ENCODE results near the gene NPC1. TPM values are rescaled to one million over a fixed set of nuclear protein-coding genes. Genes with fewer than 3 reads are reported as not detected.
A peak's percentile ranks its signal among the peaks of the same experiment; 100 is the strongest.
"Not testable (repeated sequence)": the region's sequence is repeated elsewhere in the genome, so short reads cannot be mapped to it uniquely, and the experiment has no call there.

The NPC1 gene
- total RNA-seq, 4 donors from 2014 or later = 62.8 to 96.4 (median 77.3) TPM

GRCh38 chr18:23512641-23513040, 73.7 kb downstream of the NPC1 start:
- Histone ChIP-seq H3K9me3 (no peaks in the 10 kb centered on the region), H3K4me1 (peaks cover 0 to 15% (median 0%) of the 10 kb centered on the region in 4 donors), H3K27me3 (no peaks in the 10 kb centered on the region), H3K27ac (peak overlapping the region in 1 of 4 donors; percentile 2), H3K4me3 (no peak overlapping the region), H3K36me3 (peaks cover 0 to 79% (median 19%) of the 10 kb centered on the region in 3 donors)
- 81 to 88% methylated on average over 1 of the region's 1 CpG for WGBS, 2 donors
- no peak for DNase-seq (ENCODE audit: low spot score in 2 of 2)
- TF ChIP-seq POLR2A (IDR thresholded peaks at IDR 0.05) (no peak), EP300 (IDR thresholded peaks at IDR 0.05) (no peak), CTCF (IDR thresholded peaks at IDR 0.05) (no peak)

- Histone ChIP-seq H3K36me3 (peaks cover 0 to 75% (median 18%) of the 10 kb centered on the region in 3 donors), H3K4me1 (peaks cover 0 to 15% (median 0%) of the 10 kb centered on the region in 4 donors), H3K27ac (peak overlapping the region in 1 of 4 donors; percentile 2)
- DNase-seq (ENCODE audit: low spot score in 2 of 2); H3K4me3 ChIP-seq; H3K9me3 ChIP-seq; H3K27me3 ChIP-seq: not testable (repeated sequence)
- 80 to 82% methylated on average over 7 of the region's 7 CpGs for WGBS, 2 donors
These were observed 74.1 kb downstream of the NPC1 start for GRCh38 chr18:23512216-23512615.

- not testable (repeated sequence) for DNase-seq (ENCODE audit: low spot score in 2 of 2); H3K4me3 ChIP-seq; H3K27me3 ChIP-seq; H3K27ac ChIP-seq; H3K9me3 ChIP-seq
- Histone ChIP-seq H3K4me1 (peaks cover 0 to 15% (median 0%) of the 10 kb centered on the region in 4 donors), H3K36me3 (peaks cover 0 to 64% (median 18%) of the 10 kb centered on the region in 3 donors)
- 98% methylated on average over 2 of the region's 2 CpGs for WGBS, 2 donors
These were observed 75.4 kb downstream of the NPC1 start for GRCh38 chr18:23510923-23511322.

- H3K36me3 ChIP-seq = peaks cover 0 to 35% (median 18%) of the 10 kb centered on the region in 3 donors
These were observed 79.9 kb downstream of the NPC1 start for GRCh38 chr18:23506393-23506792.

GRCh38 chr18:23504720-23505119, 81.6 kb downstream of the NPC1 start:
- no peak for DNase-seq (ENCODE audit: low spot score in 2 of 2)
- peak overlapping the region; percentile 57 to 95 (median 82) for H3K4me3 ChIP-seq
- peaks cover 0 to 18% (median 11%) of the 10 kb centered on the region in 3 donors for H3K36me3 ChIP-seq
- no peak for TF ChIP-seq EP300 (IDR thresholded peaks at IDR 0.05)
- no peak for TF ChIP-seq CTCF (IDR thresholded peaks at IDR 0.05)
- no peak for TF ChIP-seq POLR2A (IDR thresholded peaks at IDR 0.05)
- peaks cover 0 to 35% (median 21%) of the 10 kb centered on the region in 4 donors for H3K4me1 ChIP-seq
- no peaks in the 10 kb centered on the region for H3K27me3 ChIP-seq
- H3K27ac ChIP-seq = peak overlapping the region in 3 of 4 donors; percentile 7 to 97 (median 8)
- H3K9me3 ChIP-seq = no peaks in the 10 kb centered on the region
- WGBS, 2 donors = 90 to 91% methylated on average over 3 of the region's 3 CpGs

More at GRCh38 chr18:23506393-23506792, 79.9 kb downstream of the NPC1 start:
- H3K27me3 ChIP-seq = no peaks in the 10 kb centered on the region
- DNase-seq (ENCODE audit: low spot score in 2 of 2) = no peak
- no peaks in the 10 kb centered on the region for H3K9me3 ChIP-seq
- peaks cover 0 to 35% (median 21%) of the 10 kb centered on the region in 4 donors for H3K4me1 ChIP-seq
- H3K4me3 ChIP-seq = no peak overlapping the region
- WGBS, 2 donors = 88 to 94% methylated on average over 6 of the region's 6 CpGs
- TF ChIP-seq CTCF (IDR thresholded peaks at IDR 0.05) (no peak), EP300 (IDR thresholded peaks at IDR 0.05) (no peak), POLR2A (IDR thresholded peaks at IDR 0.05) (no peak)
- no peak overlapping the region for H3K27ac ChIP-seq

- TF ChIP-seq POLR2A (IDR thresholded peaks at IDR 0.05) (no peak), EP300 (IDR thresholded peaks at IDR 0.05) (no peak), CTCF (IDR thresholded peaks at IDR 0.05) (no peak)
- Histone ChIP-seq H3K27me3 (no peaks in the 10 kb centered on the region), H3K36me3 (peaks cover 0 to 11% (median 5%) of the 10 kb centered on the region in 3 donors), H3K27ac (peak overlapping the region; percentile 81 to 97 (median 90)), H3K4me3 (peak overlapping the region; percentile 57 to 95 (median 82)), H3K9me3 (no peaks in the 10 kb centered on the region), H3K4me1 (peaks cover 0 to 39% (median 21%) of the 10 kb centered on the region in 4 donors)
- no peak for DNase-seq (ENCODE audit: low spot score in 2 of 2)
- WGBS, 2 donors = 3 to 4% methylated on average over 21 of the region's 21 CpGs
These were observed 82.4 kb downstream of the NPC1 start for GRCh38 chr18:23503963-23504344.
